ENCODE results near the gene ZFAND3.

The ZFAND3 gene

DNA sequence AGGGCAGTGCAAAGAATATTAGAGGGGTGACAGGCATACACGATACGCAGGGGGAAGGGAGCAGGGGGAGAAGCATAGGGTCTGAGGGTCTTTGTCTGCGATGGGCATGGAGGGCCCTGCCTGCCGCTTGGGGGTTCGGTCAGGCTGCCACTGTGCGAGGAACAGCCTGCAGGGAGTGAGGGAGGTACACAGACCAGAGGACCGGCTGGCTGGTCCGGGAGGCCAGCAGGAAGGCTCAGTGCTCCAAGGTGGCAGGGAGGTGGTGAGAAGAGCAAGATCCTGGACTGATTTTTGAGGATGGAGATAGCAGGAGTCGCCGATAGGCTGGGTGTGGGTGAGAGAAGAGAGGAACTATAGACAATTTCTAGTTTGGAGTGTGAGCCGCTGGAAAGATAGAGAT is 338.4 kb downstream of the ZFAND3 start:
- no peak for DNase-seq

DNA sequence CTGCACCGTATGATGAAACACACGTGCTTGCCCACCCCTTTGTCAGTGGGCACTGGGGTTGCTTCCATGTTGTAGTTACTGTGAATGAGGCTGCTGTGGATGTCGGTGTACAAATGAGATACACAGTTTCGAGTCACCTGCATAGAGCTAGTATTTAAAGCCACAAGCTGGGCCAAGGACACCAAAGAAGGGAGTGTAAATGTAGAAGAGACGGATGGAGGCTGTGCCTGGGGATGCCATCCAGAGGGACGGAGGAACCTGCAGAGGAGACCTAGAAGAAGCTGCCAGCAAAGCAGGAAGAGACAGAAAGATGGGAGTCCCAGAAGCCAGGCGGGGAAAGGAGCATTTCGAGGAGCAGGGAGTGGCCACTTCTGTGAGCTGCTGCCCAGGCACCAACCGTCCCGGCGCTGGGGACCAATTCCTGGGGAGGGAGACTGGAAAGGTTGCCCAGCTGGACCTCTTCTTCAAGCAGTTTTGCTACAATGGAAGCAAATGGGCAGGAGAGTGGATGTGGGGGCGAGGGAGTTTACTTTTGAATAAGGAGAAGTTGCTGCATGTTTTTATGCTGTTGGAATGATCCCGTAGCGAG is 339.3 kb downstream of the ZFAND3 start:
- no peak for DNase-seq

DNA sequence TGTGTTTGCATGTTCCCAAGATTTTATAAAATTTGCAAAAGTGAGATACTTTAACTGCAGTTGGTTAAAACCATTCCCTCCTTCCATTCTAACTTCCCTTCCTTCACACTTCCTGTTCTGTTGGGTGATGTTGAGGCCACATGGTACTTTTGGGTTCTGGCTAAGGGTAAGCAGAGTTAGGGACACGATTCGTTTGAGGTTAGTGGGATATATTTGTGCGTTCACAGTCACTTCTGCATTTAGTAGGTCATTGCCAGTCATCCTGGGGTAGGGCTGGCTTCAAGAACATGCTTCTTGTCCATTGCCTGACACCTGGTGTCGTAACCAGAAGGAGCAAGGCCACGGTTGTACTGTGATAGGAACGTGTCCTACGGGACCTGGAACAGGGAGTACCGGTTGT is 340.1 kb downstream of the ZFAND3 start:
- no peak for DNase-seq

DNA sequence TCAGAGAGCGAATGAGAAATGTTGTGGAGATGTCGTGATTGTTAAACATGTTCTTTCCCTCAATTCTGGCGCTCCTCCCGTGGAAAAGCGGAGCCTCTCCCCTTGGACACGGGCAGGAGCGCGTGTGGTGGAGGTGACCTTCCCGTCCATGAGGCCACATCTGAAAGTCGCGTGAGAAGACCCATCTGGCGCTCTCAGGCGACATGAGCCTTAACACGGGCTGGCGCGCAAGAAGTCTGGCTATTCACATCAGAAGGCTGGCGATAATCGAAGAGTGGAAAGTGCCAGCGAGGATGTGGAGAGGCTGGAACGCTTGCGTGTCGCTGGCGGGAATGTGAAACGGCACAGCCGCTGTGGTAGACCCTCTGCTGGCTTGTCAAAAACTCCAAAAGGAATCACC is 341.3 kb downstream of the ZFAND3 start:
- no peak for DNase-seq

DNA sequence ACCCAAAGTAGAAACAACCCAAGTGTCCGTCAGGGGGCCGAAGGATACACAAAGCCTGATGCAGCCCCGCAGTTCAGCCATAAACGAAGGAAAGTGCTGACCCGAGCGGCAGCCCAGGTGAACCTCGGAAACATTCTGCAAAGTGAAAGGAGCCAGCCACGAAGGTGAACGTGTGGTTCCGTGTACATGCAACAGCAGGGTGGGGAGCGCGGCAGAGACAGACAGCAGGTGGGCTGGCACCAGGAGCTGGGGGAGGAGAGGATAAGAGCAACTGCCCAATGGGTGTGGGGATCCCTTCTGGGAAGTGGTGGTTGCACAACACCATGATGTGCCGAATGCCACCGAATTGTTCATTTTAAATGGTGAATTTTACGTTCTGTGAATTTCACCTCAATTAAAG is 341.8 kb downstream of the ZFAND3 start:
- DNase-seq: no peak

DNA sequence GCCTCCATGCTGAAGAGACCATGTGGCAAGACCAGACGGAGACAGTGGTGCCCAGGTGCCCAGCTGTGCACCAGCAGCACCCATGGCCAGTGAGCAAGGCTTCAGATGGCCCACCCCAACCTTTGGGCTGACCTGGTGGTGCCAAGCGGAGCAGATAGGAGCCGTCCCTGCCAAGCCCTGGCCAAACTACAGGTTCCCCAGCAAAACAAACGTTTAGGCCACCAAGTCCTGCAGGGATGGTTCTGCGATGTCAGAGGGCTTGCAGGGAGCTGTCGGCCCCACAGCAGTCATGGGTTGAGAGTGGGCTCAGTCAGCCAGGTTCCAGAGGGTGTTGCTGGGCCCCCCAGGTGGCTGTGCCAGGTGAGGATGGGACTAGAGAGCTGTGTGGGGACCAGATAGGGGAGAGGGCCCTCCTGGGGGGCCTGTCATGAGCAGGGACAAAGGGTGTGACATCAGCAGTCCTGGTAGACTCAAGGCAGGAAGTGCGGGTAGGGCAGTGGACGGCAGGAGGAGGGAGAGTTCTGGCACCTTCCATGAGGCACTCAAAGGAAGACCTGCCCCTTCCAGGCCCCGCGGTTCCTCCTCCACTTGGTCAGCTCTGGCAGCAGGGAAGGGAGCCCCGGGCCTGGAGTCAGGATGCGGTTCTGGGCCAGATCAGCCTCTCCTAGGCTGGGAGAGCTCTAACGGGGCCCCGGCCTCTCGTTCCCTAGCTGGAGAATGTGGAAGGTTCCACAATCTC is 342.4 kb downstream of the ZFAND3 start:
- DNase-seq: no peak

DNA sequence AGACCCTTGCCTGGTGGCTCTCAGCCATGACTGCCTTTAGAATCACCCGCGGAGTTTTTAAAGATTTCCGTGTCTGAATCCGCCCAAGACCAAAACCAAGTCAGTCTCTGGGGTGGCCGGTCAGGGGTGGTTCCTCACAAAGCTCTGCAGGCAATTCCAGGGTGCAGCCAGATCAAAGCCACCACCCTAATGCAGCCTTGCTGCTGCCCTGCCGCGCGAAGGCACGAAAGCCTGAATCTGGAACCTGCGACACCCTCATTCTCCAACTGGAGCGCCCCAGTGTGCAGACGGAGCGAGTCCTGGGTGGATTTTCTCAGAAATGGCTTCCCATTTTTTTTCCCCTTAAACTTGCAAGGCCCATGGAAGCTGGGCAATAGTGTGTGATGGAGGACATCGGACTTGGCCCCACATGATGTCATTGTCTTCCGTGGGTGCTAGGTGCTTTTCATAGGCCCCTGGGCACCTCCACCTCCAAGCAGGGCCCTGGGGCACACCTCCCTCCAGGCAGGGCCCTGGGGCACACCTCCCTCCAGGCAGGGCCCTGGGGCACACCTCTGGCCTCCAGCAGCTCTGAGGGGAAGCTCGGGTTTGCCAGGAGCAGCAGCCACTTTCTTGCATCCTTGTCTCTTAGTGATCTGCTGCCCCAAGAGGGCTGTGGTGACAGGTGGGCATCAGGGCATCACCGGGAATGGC is 343.1 kb downstream of the ZFAND3 start:
- no peak for DNase-seq

DNA sequence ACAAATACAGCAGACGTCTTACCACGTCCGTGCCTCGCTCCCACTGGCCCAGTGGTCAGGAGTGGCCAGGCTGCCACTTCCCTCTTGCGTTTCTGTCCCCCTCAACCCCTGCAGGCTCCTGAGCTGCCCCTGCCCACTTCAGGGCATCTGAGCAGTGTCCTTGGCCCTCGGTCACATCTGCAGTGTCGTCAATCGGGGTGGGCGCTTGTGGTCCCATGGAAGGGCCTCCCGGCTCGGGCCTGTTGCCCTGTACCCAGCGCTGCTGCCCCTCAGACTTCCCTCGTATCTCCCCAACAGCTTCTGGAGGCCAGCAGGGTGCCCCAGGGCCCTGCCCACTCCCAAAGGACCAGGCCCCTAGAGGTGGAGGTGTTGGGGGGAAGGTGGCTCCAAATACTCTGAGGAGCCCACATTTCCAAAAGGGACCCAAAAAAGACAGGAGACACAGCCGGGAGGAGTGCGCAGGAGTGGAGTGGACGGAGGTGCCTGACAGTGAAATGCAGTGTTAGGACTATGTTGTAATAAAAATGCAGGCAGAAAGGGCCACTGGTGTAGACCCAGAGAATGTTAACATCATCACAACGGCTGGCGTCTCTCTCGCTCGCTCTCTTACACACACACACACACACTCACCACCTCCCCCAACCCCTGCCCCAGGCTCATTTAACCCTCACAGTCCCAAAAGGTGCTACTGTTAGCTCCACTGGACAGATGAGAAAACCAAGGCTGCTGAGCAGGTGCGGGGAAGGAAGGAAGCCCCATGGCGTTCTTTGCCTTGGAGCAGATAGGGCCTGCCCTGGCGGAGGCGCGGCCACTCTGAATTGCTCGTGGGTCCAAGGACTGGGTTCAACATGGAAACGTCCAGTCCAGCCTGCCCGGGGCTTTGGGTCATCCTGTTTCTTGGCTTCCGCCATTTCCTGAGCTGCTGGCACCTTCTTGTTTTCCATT is 343.9 kb downstream of the ZFAND3 start:
- DNase-seq: no peak

DNA sequence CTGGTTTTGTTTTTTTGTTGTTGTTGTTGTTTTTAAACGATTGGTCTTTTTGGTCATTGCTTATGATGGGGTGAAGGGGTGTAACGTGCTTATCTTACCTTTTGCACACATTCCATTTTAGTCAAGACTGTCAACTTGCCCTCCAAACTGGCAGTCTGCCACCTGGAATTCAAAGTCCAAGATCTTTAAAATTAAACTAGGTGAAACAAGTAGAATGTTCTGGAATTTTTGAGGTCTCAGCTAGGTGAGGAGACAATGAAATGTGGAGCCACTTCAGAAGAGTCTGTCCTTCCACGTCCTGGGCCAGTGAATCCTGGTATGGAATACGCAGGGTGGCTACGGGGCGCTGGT is 344.6 kb downstream of the ZFAND3 start:
- DNase-seq: no peak

DNA sequence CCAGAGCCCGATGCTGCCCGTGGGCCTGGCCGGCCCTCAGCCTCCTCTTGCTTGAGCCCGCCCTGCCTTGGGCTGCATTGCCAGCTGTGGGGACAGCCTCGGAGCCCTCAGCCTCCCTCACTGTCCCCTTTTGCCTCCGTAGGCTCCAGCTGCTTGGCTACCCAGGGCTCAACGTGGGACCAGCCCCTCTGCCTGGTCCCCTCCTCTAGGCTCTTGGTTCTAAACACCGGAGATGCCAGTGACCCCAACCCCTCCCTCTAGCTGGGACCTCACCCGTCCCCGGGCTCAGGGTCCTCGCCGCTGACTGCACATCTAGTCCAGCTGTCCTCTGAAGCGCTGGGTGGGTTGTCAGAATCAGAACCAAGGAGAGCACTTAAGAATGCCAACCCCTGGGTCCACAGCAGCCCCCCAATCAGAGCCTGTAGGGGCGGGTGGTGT is 345.2 kb downstream of the ZFAND3 start:
- DNase-seq: no peak

DNA sequence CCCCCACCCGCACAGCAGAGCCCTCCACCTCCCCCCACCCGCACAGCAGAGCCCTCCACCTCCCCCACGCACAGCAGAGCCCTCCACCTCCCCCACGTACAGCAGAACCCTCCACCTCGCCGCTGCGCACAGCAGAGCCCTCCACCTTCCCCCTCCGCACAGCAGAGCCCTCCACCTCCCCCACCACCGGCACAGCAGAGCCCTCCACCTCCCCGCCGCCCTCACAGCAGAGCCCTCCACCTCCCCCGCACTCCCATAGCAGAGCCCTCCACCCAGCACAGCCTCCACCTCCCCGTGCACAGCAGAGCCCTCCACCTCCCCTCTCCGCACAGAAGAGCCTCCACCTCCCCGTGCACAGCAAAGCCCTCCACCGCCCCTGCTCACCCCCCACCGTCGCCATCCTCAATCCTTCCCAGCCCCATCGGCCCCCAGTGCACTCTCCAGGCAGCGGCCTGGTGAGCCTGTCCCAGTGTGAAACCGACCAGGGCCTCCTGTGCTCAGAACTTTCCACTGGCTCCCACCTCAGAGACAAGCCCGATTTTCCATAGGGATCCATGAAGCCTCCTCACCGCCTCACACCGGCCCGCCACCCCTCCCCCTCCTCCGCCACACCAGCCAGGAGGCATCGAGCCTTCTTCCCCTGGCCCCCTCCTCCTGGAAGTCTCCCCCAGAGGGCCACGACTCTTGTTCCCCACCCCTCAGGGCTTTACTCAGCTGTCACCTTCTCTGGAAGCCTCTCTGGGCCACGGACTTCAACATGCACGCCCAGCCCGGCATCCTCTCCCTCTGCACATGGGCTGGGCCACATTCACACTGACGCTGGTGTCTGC is 347.1 kb downstream of the ZFAND3 start:
- DNase-seq: no peak

DNA sequence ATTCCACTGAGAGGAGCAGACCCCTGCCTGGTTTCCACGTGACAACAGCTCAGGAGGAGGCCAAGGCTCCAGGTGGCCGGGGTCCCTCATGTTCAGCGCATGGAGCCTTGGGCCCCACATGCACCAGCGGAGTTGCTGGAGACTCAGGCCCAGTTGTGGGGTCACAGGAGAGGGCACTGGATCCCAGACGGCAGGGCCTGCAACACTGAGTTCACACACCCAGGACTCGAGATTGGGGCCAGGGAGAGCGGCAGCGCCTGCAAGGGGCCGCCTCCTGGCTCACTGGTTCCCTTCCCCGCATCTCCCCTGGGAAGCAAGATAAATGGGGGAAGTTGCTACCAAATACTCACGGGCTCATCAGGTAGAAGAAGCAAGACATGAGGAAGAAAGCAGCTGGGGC is 348.1 kb downstream of the ZFAND3 start:
- DNase-seq: no peak

DNA sequence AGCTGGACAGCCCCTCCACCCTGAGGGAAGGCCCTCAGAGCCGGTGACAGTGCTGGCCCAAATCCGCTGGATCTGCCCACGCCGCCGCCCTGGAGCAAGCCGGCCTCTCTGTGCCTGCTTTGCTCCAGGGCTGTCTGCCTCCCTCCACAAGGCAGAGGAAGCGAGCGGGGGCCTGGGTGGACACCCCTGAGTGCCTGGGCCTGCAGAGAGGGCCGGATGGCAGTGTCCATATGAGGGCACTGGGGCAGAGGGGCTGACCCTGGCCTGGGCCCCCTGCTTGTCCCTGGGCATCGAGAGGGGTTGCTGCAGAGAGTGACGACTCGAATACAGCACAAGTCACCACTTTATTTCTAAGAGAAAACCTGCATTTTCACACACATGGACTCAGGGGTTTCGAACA is 348.6 kb downstream of the ZFAND3 start:
- no peak for DNase-seq

DNA sequence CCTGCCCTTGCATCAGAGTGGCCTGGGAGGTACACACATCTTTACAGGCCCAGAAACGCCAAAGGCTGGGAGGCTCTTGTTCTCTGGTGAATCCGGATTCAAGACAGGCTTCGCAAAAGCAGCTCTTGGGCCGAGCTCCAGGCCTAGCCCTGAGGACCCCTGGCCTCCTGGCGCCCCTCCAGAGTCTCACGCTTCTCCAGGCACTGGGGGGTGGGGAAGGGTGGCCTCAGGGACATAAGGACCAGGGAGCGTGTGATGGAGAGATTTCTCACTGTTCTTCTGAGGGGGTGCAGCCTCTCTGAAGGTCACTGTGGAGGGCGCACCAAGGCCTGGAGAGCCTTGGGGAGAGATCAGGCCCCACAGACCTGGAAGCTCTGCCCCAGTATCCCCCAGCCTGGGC is 349.2 kb downstream of the ZFAND3 start:
- no peak for DNase-seq

DNA sequence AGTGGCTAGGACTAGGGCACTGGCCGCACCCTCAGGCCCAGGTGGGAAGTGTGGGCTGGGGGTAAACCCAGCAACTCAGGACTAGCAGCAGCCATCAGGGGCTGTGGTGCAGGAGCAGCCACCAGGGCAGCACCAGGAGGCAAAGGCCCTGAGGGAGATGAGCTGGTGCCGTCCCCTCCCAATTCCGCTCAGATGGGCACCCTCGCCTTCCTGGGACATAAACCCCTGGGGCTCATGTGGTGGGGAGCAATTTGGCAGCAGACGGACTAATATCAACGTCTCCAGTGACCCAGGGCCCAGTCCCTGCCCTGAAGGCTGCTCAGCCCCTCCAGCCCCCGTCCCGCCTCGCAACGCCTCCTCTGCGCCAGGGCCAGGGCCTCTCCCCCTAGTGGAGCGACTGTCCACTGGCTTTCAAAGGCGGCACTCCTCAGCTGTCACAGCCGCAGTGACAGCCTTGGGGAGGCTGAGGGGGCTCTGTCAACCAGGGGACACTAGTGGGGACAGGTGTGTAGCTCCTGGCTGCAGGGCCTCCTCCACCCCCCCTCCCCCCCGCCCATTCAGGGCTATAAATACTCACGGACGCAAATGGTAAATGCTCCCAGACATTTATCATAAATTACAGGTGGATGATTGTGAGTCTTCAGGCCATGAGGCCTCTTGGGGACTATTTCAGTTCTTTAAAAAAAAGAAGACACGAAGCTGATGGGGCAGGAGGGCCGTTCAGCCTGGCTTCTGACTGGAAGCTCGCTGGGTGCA is 349.9 kb downstream of the ZFAND3 start:
- DNase-seq: no peak

DNA sequence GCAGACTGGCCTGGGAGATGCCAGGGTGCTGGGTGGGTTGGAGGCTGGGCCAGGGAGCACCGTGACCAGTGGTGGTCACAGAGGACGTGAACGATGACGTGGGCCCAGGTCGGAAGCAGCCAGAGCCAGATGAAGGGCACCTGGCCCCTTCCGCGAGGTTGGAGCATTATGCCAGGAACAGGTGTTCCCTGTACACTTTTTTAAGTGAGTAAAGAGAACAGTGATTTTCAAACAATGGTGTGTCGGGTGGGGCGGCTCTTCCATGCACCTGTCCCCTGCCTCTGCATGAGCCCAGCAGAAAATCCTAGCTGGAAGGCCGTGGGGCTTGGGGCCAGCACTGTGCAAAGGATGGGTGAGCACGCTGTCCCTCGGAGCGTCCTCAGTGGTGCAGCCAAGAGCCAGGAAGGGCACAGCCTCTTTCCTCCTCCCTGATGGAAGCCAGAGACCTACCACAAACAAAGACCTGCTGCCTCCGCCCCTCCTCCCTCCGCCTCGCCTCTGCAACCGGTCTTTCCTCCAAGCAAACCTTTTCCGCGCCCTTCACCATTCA is 350.5 kb downstream of the ZFAND3 start:
- DNase-seq: no peak

DNA sequence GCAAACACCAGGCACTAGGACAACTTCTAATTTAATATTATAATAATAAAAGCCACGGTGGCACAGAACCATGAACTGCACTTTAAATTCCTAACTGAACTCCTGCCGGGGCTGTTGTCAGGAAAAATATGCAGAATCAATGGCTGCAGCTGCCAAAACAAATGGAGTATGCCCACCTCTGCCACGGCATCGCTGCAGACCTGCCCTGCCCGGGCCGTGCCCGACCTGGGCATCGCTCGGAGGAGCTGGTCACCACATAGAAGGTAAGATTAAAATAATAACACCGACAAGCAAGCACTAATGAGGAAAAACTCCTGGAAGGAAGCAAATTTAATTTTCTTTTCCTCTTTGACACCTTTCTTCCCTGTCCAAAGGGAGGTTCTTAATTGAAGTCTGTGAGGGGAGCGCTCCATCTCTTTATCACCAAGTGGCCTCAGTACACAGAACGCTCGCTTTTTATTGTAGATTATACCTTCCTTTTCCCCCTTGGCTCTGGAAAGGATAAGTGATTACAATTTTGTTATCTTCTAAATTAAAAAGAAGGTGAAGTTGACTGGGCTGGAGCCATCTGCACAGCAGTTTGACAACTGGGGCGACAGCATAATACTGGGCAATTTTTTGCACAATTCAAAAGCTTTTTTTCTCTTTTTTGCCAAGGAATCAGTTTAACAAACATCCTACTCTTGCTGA is 351.3 kb downstream of the ZFAND3 start:
- no peak for DNase-seq

DNA sequence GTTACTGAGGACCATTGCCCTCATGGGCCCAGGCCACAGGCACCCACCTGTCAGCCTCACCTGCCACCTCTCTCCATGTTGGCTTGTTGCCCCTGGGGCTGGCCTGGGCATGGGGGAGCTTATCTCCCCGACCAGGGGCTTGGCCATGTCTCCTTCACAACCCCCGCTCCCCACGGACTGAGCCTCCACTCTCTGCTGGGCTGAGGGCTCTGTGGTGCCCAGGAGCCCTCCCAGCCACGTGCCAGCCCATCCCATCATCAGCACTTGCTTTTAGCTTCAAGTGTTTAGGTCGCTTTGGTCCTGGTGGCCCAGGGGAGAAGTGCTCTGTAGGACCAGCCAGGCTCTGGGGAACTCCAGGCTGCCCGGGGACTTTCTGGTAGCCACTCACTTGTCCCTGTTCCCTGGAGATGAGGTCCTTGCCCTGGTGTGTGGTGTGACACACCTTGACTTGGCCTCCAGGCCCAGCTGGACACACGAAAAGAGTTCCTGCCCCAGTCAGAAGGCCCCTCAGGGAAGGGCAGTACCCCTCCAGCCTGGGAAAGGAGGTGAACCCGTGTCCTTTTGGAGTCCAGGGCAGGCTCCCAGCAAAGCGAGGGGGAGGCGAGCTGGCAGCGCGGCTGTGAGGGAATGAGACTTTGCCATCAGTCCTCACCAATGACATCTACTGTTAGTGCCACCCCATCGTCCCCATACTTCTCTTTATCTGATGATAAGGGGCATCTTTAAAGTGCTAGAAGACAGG is 352.6 kb downstream of the ZFAND3 start:
- no peak for DNase-seq

DNA sequence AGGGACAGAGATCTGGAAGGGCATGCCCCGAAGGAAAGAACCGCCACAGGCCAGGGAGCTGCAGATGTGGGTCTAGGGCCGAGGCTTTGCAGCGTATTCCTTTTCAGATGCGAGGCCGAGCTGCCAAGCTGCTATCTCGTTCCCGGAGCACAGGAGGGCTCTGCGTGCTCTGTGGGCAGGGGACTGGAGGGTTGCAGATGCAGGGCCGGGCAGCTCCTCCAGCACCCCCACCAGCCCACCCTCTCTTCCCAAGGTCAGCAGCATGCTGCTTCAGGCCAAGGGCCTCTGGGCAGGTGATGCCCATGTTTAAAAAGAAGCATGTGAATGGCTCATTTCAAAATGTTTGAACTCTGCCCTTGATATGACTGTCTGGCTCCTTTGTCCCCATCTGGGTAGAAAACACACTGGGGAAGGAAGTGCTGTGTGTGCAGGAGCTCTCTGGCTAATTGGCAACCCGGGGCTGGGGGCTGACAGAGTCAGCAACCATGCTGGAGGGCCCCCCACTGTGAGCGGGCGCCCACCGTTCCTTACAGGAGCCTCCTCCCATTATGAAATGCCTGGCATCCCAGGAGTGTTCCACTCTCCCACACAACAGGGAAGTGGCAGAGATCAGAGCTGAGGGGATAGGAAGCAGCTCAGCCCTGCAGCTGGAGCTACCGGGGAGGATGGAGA is 353.3 kb downstream of the ZFAND3 start:
- no peak for DNase-seq
